HG03159 (cell line): ENCODE measurements around the gene AGAP1.
A peak's percentile ranks its signal among the peaks of the same experiment; 100 is the strongest.

ENCODE experiments used
- ATAC-seq: cut with Tn5 transposase; IDR thresholded peaks from one replicate; pipeline ENCODE4 v1.9.1; 2021; ENCODE audit warnings: mild to moderate bottlenecking, moderate library complexity; ENCODE audit not compliant: unreplicated experiment

AGAP1 gene

DNA sequence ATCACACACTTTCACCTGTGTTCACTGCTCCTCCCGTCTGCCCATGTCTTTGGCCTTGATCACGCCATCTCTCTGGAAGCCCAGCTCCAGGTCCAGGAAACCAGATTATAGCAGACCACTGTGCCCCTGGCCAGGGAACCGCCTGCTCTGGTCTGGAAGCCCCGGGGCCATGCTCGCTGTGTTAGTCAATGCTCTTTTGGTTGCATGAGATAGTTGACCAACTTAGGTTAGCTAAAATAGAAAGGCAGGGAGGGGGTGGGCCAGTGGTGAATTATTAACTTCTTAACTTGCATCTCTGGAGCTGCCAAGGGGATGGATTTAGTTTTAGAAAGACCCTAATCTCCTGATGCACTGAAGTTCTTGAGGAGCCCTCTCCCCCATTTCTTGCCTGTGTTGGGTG is 232.7 kb downstream of the AGAP1 start:
- no peak for ATAC-seq

DNA sequence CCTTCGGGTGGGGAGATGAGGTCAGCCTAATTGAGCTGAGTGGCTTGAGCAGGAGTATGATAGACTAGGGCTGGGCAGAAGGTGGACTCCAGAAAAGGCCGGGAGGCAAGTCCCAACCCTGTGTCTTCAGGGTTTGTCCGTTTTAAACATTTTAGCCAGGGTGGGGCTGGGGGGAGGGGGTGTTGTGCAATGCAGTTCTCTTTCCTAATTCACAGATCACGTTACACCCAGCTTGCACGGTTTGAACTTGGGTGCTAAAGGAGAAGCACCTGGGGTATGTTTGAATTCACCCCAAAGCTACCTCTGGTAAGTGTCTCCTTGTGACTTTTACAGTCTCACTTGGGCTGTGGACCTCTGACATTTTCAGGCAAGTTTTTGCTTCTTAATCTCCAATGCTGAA is 233.3 kb downstream of the AGAP1 start:
- ATAC-seq: no peak

DNA sequence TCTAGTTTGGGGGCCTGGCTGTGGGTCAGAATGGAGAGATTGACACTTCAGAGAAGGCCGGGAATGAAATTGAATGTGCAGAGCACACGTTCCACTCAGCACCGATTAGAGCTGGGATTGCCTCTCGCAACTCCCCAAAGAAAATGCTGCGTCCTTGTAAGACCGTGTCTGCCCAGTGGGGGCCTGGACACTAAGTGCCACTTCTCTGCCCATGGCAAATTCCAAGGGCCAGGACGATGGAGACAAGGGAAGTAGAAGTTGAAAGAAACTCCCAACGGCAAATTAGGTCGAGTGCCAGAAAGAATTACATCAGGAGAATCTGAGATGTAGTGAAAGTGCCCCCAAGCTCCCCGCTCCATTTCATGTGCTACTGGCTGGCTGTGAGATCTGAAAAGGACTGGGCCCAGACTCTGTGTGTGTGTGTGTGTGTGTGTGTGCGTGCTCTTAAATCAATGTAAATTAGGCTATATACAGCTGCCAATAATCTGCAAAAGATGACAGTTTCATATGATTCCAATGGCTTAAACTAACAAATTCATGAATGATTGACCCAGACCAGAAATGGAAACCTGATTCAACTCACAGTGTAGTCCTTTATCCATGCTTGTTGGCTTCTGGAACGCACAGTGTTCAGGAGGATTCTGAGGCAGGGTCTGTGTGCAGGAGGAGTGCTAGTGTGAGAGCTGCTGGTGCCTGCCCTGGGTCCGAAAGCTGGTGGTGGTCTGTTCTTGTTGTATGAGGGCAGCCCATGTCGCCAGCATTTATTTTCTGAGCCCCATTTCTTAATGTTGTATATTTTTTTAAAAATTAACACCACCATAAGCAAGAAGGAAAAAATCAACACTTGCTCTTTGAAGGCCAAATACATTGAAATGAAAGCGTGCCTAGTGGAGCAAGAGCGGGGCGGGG is 234.3 kb downstream of the AGAP1 start:
- ATAC-seq: no peak

DNA sequence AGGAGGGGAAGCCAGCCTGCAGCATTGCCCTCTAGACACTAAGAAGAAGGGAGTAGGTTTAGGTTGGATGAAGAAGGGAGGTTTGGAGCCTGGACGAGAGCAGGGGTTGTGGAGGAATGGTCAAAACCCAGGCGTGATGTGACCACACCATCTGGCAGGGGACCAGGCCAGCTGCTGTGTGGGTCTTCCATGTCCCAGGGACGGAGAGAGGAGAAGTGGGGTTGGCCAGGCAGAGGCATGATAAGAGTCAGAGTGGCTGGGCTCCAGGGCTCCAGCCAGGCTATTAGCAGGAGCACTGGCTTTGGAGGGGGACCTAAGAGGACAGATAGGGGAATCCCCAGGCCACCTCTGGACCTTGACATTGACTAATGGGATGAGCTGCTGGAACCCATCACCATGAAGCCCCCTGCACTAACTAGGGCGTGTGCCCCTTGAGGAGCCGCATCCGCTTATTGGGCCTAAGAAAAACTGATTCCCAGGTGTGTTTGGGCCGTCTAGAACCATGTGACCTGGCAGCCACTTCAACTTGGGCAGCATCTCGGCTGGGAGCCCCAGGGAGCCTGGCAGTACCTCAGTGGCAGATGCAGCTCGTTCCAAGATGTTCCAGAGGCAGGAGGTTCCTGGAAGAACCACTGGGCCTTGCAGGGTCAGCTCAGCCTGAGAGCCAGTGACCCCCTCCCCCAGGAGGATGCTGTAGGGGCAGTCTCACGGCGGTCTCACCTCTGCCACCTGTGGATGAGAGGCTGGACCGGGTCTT is 235.1 kb downstream of the AGAP1 start:
- ATAC-seq: no peak

DNA sequence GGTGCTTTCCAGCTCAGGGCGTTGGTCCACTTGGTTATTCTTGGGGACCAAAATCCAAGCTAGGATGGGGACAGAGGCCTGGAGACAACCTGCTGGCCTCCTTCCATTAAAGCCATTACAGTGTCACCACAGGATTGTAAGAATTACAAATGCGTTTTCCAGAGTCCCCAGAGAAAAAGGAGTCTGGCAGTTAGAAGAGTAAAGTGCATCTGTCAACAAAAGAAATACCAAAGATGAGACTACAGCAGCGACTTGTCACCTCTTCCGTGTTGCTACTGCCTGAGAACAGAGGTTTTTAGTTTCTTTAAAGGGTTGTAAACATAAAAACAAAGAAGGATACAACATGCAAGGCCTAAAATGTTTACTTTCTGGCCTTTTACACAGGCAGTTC is 235.7 kb downstream of the AGAP1 start:
- no peak for ATAC-seq

DNA sequence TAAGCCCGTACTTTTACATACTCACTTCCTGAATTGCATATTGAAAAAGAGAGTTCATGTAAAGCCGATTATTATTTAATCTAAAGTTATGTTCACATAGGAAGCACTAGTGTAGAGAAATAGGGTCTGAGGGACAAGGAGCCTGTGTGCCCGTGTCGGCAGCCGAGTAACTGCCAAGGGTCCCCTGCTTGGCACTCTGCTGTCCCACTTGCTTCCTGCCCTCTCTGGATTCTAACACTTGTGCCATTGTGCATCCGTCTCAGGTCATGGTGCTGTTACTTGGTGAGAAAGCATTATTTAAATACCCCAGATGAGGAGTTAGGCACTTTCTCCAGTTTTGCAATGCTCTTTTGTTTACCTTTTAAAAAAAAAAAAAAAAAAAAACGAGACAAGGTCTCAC is 236.3 kb downstream of the AGAP1 start:
- ATAC-seq: no peak

DNA sequence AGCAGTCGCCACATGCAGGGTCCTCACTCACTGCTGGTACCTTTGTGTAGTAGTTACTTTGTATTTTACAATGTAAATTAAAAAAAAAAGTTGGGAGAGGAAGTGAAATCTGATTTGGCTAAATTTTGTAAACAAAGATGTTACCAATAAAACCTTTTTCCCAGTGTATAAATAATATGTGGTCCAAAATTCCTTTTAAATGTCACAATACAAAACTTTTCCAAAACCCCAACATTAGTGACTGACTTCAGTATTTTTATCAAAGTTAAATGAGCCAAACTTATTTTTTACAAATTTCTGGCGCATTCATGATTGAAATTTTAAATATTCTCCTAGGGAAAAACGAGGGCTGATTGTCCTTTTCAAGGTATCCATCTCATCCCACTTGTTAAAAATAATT is 239.9 kb downstream of the AGAP1 start:
- no peak for ATAC-seq

DNA sequence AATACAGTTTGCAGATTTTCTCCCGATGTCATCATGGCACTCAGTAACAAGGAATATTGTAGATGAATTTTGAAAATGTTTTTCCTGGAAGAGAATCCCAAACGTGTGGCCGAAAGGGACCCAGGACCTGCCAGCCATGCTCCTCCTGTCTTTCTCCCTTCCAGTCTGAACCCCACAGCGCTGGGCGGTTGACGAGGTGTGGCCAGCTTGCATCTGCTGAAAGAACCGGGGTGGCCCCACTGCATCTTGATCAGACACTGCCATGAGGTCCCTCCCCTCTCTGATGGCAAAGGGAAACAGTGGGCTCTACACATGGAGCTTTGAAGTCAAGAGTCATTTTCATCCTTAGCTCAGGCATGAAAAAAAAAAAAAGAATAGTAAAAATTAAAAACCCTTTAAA is 240.3 kb downstream of the AGAP1 start:
- no peak for ATAC-seq

DNA sequence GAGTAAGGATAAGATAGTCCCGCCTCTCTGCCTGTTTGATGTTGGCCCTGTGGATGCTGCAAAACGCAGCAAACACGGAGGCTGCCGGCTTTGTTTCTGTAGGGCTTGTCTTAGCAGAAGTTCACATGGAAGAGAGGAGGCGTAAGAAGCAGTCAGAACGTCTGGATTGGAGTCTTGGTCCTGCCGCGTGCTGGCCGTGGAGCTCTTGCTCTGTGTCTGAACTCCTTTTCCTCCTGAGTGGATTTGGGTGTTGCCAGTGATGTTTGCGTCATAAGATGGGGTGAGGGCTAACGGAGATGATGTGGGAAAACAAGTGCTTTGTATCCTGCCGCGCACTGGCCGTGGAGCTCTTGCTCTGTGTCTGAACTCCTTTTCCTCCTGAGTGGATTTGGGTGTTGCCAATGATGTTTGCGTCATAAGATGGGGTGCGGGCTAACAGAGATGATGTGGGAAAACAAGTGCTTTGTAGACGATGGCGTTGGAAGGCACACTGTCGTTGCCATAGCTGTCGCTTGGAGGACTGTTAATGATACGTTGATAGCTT is 240.9 kb downstream of the AGAP1 start:
- no peak for ATAC-seq

DNA sequence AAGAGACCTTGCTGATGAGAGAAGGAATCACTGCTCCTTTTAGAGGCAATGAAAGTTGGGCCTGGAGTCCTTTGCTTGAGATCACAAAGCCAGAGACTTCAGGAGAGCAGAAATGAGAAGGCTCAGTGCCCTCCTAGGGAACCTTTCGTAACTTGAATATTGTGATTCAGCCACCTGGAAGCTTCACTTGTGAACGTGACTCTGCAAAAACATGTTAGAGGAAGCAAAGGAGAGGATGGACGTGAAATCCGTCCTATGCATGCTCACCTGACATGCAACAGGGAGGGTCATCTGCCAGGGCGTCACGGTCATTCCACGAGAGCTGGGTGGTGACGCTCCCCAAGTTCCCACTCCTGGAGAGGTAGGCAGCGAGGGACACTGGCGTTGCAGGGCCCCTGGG is 243.6 kb downstream of the AGAP1 start:
- no peak for ATAC-seq

DNA sequence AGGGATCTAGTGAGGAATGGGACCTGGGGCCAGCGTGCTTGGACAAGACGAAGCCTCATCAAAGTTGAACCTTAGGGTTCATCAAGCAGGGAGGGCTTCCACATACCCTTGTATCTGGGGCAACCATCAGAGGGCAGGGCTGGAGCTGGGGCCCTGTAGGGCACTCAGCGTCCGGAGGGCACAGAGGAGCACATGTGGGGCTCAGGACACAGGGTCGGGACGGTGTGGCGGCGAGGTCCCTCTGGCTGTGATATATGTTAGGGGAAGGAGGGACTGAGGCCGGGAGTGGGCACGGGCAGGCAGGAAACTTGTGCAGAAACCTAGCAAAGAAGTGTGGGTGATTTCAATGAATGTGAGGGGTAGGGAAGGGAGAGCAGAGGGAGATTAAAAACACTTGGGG is 244.0 kb downstream of the AGAP1 start:
- no peak for ATAC-seq

DNA sequence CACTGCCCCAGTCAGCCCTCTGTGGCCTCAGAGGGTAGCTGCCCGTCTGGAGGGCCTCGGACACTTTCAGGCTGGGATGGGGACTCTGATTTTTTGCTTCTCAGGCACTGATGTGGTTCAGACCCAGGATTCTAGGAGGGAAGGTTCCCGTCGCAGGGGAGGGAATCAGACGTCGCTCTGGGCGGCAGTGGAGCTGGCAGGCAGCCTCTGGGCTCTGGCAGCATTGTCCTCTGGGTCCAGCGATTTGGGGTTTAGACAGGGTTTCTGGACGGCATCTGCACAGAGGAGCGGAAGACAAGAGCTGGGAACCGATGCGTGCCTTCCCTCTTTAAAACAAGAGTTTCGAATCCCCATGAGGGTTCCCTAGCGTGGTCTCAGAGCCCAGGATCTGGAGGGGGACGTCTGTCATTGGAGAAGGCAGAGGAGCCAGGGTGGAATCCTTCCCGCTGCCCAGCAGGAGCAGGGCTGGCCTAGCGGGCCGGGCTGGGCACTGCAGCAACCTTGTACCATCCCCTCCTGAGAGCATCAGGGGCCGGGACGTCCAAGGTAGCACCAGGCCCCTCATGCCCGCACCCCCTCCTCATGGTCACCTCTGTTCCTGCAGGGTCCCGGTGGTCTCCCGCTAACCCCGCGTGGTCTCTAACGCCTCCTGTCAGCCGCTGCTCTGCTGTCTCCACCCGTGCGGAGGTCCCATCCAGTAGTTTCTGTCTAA is 246.0 kb downstream of the AGAP1 start:
- ATAC-seq: no peak

DNA sequence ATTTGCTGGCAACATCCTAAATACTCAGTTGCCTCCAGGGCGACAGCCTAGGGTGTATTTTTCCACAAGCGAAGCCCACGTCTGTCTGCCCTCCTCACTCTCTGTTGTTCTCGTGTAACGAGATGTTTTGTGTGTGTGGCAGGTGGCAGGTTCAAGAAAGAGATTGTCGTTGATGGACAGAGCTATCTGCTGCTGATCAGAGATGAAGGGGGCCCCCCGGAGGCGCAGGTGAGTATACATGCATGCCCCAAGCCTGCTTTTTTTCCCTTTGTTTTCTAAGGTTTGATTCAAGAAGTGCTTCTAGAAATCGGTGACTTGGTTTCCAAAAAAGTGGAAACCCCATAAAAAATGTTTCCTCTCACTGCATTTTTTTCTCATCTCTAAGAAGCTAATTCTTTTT is 247.0 kb downstream of the AGAP1 start:
- no peak for ATAC-seq

DNA sequence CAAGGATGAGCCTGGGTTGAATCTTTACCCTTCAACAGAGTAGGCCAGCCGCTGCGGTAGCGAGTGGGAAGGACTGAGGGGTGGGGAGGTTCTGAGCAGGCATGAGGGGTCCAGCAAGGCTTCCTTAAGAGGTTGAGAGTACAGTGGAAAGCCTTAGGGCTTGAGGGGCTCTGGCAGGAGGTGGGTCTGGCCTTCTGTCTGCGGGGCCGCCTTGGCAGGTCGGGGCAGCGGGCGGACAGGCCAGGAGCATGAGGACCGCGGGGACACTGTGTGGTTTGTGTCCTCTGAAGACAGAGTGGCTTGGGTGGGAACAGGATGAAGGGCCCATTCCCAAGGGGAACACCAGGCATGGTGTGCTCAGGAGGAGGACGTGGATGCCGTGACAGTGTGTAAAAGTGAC is 250.3 kb downstream of the AGAP1 start:
- no peak for ATAC-seq

DNA sequence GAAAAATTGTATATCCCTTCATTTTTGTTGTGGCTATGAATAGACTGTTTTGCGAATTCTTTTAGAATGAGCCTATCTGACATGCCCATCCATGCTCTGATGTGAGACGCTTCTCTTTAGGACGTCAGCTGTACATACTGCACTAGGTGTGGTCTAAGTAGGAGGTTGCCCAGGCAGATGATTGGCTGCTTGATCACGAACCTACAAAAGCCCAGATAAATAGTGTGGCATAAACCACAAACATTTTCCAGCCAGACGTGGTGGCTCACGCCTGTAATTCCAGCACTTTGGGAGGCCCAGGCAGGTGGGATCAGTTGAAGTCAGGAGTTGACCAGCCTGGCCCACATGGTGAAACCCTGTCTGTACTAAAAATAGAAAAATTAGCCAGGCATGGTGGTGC is 251.8 kb downstream of the AGAP1 start:
- no peak for ATAC-seq

DNA sequence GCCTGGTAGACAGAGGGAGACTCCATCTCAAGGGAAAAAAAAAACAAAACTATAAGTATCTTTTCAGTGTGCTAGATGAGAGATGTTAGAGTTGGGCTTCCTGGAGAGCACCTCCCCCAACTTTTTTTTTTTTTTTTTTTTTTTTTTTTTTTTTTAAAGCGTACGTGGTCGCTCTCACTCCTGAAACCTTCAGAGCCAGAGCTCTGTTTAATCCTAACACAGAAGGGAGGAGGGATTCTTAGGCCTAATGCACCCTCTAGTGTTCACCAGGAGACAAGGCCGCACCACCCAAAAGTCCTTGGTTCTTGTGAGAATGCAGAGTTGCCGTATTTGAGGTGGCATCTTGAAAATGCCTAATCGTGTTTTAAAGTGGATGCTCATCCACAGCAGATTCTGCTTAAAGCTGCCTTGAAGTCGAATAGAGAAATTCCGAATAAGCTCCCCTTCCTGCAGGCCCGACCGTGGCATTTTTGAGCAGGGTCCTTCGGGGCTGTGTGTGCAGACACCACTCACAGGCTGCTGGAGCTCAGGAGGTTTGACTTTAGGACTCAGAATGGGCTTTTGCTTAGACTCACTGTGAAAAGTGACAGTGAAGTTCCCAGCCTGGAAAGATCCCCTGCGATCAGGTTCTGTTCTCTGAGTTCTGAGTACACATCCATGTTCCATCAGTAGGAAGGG is 252.6 kb downstream of the AGAP1 start:
- peak; percentile 89 for ATAC-seq

DNA sequence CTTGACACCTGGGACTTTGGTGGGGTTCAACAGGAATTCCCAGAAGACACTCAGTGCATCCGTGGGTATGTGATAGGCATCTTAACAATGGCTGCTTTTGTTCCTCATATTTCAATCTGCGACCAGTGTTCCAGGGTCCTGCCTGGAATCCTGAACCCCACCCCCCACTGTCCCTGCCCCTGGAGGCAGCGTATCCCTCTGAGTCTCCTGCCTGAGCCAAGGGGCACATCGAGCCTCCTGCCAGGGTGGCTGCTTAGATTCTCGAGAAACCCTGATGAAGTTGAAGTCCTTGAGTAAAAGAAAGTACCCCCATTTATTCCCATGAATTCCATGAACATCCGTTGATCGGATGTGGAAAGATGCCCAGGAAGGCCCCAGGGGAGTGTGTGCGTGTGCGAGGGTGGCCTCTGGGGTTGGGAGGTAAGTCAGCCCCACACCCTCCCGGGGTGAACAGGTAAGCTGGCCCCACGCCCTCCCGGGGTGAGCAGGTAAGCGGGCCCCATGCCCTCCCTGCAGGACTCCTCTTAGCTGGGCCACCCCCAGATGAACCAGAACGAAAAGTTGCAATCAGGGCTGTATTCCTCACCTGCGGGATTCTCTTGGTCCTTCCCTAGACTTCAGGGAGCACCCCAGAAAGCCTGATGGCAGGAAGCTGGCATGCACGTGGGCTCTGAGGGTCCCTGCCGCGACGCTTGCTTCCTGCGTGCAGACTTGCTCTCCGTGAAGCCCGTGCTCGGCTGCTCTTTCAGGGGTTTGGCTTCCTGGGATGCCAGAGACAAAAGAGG is 253.3 kb downstream of the AGAP1 start:
- ATAC-seq: no peak

DNA sequence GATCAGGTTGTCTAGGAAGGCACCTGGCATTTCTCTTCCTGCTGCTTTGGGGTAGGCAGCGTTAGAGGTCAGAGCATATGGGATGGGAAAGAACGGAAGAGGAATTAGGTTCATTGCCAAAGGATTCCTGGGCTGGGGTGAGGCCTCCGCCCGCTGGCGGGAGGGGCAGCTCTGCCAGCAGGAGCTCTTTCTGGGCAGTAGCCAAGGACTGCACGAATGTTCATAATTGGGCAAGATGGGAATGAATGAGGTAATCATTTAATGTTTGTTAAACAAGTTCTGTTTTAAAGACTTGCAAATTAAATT is 253.9 kb downstream of the AGAP1 start:
- ATAC-seq: no peak

DNA sequence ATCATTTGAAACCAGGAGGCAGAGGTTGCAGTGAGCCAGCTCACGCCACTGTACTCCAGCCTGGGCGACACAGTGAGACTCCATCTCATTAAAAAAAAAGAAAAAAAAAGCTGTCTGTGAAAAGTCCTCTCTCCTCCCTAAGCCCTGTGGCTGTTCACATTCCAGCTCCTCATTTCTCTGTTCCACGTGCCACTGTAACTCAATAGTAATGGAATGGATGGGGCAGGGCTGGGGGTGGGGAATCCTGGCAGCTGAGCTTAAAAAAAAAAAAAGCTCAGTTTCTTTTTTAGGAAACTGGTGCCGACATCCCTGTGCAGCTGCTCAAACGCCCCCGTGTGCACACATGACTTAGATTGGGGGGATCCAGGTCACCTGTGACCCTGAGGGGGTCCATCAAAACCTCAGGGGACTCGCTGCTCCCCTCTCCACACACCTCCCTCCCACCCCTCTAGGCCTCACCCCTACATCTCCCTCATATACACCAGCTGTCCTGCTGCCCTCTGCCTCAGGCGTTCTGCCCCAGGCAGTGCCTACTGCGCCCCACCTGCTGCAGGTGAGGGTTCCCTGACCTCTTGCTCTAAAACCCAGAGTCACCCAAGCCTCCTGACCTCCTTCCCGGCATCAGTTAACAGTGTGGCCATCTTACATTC is 255.4 kb downstream of the AGAP1 start:
- no peak for ATAC-seq

DNA sequence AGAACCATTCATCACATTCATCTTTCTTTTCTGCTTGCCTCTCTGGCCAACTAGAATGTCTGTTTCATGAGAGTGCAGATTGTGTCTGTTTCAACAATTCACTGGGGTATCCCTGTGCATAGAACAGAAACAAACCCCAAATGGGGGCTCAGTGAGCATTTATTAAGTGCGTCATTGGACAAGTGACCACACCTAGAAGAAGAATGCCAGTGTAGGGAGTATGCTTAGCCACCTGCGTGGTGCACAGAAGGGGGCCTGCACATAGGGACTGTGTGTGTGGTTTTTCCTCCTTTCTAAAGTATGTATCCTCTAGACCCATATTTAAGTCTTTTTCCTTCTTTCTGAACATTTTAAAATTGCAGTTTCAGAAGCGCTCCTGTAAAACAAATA is 255.9 kb downstream of the AGAP1 start:
- ATAC-seq: no peak
